Activated T-helper 17 cell treated with anti-CD3 and anti-CD28 coated beads, Interleukin-2, amount 50 U/mL, for 72 hours (primary cell): ENCODE measurements around the gene SLC9A9. TPM values are rescaled to one million over a fixed set of nuclear protein-coding genes. Genes with fewer than 3 reads are reported as not detected.
A peak's percentile ranks its signal among the peaks of the same experiment; 100 is the strongest.

Experiments used
- ATAC-seq: fragments of 150-1000 bp; cut with Tn5 transposase; replicated peaks from 2 replicates; pipeline ENCODE4 v1.10.0; 2021; ENCODE audit warnings: mild to moderate bottlenecking, moderate library complexity
- H3K27ac Mint-ChIP-seq: one replicate; pipeline ENCODE4 v1.8.0; 2022; ENCODE audit warnings: mixed read lengths
- H3K27me3 Mint-ChIP-seq: one replicate; pipeline ENCODE4 v1.8.0; 2022; ENCODE audit warnings: mixed read lengths
- H3K36me3 Mint-ChIP-seq: one replicate; pipeline ENCODE4 v1.8.0; 2022; ENCODE audit warnings: low read depth, mild to moderate bottlenecking, mixed read lengths
- H3K4me1 Mint-ChIP-seq: one replicate; pipeline ENCODE4 v1.8.0; 2022; ENCODE audit warnings: mixed read lengths
- H3K4me3 Mint-ChIP-seq: one replicate; pipeline ENCODE4 v1.8.0; 2022; ENCODE audit warnings: mild to moderate bottlenecking, mixed read lengths
- H3K9me3 Mint-ChIP-seq: one replicate; pipeline ENCODE4 v1.8.0; 2022; ENCODE audit warnings: mixed read lengths
- total RNA-seq, 2 donors: library from RNA; stranded (reverse); gene quantifications; one replicate each; pipeline ENCODE4 v1.2.3, GENCODE V29; 2022

SLC9A9 gene
- total RNA-seq, 2 donors from 2014 or later = 4.0 to 15.2 TPM

DNA sequence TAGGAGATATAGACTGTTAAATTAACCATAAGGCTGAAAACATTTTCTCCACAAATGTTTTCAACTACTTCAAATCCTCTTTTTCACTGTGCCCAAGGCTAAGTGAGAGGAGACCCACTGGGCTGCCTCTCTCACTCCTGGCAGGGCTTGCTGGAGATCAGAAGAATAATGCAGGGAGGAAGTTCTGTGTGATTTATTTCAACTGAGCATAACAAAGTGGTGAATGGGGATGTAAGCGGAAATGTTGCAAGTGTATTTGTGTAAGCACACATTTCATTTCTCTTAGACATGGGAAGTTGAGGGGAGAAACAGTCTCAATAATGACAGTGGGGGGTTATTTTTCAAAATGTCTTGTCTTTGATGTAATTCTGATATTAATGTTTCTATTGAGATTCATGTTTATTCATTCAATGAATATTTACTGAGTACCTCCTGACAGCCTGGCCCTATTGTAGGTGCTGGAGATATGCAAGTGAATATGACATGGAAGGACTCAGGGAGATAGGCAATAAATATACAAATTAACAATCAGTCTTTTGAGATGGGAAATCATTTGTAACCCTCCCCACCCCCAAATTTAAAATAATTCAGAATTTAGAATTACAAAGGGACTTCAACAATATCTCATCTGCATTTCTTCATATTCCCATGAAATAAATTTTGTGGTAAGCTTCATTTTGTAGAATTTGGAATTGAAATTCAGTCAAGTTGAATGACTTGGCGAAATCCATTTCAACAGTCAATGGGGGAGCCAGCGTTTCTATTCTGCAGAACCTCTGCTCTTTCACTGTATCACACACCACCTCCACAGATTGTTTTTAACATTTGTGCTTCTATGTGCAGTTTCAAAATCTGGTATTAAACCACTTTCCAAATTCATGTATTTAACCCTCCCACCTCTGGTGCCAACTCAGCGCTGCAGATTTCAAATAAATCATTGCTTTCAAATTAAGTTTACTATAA lies 247.2 kb downstream of the SLC9A9 start:
- no peak overlapping the region for H3K27ac Mint-ChIP-seq
- H3K4me3 Mint-ChIP-seq = no peak overlapping the region
- H3K36me3 Mint-ChIP-seq = no peaks in the 10 kb centered on the region
- ATAC-seq = no peak
- no peaks in the 10 kb centered on the region for H3K4me1 Mint-ChIP-seq
- H3K27me3 Mint-ChIP-seq = no peaks in the 10 kb centered on the region
- H3K9me3 Mint-ChIP-seq = peaks cover 3% of the 10 kb centered on the region

DNA sequence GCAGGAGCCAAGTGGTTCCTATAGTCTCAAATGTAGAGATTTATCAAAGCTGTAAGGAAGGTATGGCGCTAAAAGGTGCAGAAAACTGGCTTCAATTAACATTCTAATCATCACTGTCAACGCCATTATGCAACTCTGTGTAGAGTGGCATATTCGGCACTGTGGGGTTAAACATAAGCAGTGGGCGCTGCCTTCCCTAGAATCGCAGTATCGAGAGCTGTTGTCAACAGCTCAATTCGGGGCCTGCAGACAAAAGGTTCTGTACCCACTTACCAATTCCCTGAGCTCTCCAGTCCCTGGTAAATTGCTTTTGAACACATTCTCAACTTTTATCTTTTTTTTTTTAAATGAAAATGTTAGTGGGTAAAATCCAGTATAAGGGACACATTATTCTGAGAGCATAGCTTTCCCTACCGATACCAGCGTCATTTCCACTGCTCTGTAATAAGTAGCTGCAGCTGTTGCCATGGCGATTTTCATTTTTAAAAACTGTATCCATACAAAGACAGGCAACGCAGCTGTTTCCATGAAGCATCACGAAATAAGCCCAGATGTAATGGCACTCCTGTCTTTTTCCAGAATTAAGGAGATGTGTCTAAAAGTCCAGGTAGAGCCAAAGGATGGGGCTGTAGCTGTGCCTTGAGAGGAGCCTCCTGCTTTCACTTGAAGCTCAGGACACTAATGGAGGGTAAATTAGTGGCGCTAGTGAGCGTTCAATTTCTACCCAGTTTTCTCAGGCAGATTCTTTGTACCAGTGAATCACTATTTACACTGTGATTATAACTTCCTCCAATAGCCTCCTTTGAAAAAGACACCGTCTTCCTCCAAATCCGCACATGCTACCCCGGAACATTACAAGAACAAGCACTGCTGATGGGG lies 250.3 kb downstream of the SLC9A9 start:
- no peak for ATAC-seq
- no peaks in the 10 kb centered on the region for H3K9me3 Mint-ChIP-seq
- no peaks in the 10 kb centered on the region for H3K27me3 Mint-ChIP-seq
- no peaks in the 10 kb centered on the region for H3K4me1 Mint-ChIP-seq
- H3K4me3 Mint-ChIP-seq = no peak overlapping the region
- no peaks in the 10 kb centered on the region for H3K36me3 Mint-ChIP-seq
- no peak overlapping the region for H3K27ac Mint-ChIP-seq

DNA sequence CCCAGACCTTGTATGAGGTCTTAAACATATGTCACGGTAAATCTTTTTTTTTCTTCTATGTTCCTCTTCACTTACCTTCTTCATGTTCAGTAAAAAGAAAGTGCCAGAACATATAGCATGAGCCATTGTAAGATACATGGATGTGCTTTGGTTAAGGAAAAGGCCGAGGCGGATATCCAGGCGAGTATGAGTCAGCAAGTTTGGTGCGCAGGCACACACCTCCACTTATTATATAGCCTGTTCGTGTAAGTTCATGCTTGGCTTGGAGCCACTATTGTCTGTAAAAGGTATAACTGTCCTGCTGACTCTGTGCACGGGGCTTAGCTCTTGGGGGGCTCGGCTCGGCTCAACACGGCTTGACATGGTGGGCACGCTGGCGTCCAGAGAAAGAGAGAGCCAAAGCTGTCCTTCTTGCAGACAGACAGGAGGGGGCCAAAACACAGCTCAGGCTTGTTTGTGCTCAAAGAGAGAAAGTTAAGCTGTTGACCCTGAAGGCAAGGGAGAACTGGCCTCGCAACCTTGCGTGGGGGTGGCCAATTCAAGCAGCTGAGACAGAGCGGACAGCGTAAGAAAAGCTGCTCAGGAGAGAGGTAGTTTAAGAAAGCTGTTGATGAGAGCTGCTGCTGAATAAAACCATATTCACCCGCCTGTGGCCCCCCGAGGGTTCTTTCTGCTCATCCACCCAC lies 251.2 kb downstream of the SLC9A9 start:
- H3K4me3 Mint-ChIP-seq = no peak overlapping the region
- no peak overlapping the region for H3K27ac Mint-ChIP-seq
- H3K9me3 Mint-ChIP-seq = no peaks in the 10 kb centered on the region
- no peaks in the 10 kb centered on the region for H3K4me1 Mint-ChIP-seq
- no peaks in the 10 kb centered on the region for H3K36me3 Mint-ChIP-seq
- H3K27me3 Mint-ChIP-seq = no peaks in the 10 kb centered on the region
- no peak for ATAC-seq

DNA sequence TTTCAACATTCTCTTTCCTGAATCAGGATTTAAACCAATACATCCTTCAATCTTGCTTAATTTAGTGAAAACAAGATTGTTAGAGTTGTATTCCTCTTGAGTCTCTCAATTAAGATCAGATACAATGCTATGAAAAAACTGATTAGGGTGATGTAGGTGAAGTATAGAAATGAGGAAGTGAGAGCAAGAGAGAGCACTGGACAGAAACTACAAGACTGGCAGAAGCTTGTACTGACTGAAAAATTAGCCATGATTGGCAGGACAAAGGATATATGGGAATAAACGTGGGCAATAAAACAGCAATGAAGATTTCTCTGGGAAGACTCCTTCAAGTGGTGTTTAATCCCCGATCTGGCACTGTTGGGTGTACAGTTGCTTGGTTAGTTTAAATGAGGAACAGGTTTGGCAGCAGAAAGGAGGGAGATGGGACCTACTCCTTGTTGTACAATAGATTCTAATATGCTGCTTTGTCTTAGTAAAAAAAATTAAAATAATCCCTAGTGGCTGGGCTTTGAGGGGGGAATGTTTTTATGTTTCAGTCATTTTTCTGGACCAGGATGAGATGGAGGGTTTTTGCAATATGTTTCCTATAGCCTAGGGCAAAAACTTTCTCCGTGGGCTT lies 252.7 kb downstream of the SLC9A9 start:
- Mint-ChIP-seq H3K27me3 (no peaks in the 10 kb centered on the region), H3K9me3 (no peaks in the 10 kb centered on the region), H3K4me3 (no peak overlapping the region), H3K27ac (no peak overlapping the region), H3K36me3 (no peaks in the 10 kb centered on the region), H3K4me1 (no peaks in the 10 kb centered on the region)
- ATAC-seq = no peak

DNA sequence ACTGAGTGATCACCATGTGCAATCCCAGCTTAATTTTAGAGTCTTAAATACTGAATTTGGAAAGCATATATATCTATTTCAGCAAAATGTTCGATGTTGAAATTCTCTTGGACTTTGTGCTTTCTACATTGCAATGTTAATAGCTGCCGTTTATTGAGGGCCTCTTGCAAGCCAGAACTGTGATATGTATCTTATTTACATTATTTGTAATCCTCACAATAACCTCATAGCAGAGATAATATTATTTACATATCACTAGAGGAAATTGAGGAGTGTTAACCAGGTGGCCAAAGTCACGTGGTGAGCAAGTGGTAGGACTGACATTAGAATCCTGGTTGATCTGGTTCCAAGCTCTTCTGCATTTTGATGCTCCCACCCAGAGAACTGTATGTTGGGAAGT lies 254.1 kb downstream of the SLC9A9 start:
- H3K4me3 Mint-ChIP-seq = no peak overlapping the region
- no peaks in the 10 kb centered on the region for H3K9me3 Mint-ChIP-seq
- H3K36me3 Mint-ChIP-seq = no peaks in the 10 kb centered on the region
- H3K27me3 Mint-ChIP-seq = no peaks in the 10 kb centered on the region
- ATAC-seq = no peak
- no peak overlapping the region for H3K27ac Mint-ChIP-seq
- no peaks in the 10 kb centered on the region for H3K4me1 Mint-ChIP-seq

DNA sequence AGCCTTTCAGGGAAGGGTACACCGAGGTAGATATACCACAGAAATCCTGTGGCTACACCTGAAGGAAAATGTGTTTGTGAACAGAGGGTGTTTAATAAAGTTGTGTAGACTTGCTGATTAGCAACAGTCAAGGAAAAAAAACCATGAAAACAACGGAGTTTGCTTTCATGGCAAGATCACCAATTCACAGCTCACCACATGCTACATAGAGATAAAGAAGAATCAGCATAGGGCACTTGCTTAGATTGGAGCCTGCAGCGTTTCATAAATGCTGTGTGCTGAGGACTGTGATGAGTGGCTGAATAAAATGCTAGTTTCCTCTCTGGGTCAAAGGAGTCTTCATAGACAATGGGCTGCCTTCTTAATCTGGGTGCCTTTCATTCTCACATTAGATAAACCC lies 257.6 kb downstream of the SLC9A9 start:
- H3K9me3 Mint-ChIP-seq = peaks cover 3% of the 10 kb centered on the region
- ATAC-seq = no peak
- H3K36me3 Mint-ChIP-seq = peaks cover 5% of the 10 kb centered on the region
- no peak overlapping the region for H3K27ac Mint-ChIP-seq
- H3K4me3 Mint-ChIP-seq = no peak overlapping the region
- H3K27me3 Mint-ChIP-seq = no peaks in the 10 kb centered on the region
- peaks cover 9% of the 10 kb centered on the region for H3K4me1 Mint-ChIP-seq

DNA sequence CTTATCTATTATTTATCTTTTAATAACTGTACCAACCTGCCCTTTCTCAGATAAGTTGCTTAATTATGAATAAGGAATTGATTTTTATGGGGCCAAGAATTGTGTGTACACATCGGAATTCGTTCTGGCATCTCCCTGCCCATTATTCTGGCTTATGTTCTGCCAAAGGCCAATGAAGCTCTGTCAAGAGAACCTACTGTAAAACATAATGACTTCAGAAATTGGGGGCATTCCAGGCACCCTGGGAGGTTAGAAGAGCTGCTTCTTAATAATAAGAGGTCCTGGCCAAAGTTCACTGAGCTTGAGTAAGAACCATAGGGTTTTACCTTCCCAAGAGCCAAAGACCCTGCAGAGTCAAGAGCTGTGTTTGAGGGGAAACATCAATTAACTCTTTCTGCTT lies 261.7 kb downstream of the SLC9A9 start:
- Mint-ChIP-seq H3K36me3 (peaks cover 8% of the 10 kb centered on the region), H3K27ac (peak overlapping the region; percentile 75), H3K27me3 (no peaks in the 10 kb centered on the region), H3K4me3 (no peak overlapping the region), H3K9me3 (peaks cover 3% of the 10 kb centered on the region), H3K4me1 (peaks cover 9% of the 10 kb centered on the region)
- no peak for ATAC-seq

DNA sequence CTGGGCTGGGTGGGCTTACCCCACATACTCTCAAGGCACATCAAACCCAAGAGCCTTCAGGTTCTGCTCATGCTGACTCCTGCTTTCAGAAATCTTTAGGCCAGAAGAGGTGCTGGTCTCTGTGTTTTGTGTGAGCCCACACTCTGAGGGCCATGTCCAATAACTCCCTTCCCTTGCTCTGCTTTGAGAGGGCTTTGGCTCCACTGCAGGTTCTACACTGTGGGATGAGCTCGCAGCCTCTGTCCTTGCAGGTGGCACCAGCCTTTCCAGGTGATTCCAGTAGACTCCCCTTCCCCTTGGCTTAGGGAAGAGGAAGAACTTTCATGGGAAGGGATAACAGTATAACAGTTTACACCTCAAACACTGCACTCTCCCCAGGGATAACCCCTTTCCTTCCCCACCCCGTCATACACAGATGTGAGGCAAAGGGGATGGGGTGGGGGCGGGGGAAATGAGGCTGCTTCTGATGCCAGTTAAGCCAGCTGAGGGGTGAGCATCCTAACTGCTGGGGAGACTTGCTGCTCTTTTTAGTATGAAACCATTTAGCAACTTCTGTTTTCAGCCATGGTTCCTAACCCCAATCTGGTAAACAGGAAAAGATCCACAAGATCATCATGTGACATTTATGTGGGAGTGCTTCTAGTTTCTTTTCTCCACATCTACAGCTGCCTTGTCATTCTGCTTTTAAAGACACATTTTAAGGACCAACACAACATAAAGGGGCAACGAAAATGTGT lies 262.4 kb downstream of the SLC9A9 start:
- no peak overlapping the region for H3K4me3 Mint-ChIP-seq
- peaks cover 3% of the 10 kb centered on the region for H3K9me3 Mint-ChIP-seq
- peak overlapping the region; percentile 75 for H3K27ac Mint-ChIP-seq
- H3K36me3 Mint-ChIP-seq = peaks cover 8% of the 10 kb centered on the region
- H3K27me3 Mint-ChIP-seq = no peaks in the 10 kb centered on the region
- H3K4me1 Mint-ChIP-seq = peaks cover 9% of the 10 kb centered on the region
- peak; percentile 87 for ATAC-seq

DNA sequence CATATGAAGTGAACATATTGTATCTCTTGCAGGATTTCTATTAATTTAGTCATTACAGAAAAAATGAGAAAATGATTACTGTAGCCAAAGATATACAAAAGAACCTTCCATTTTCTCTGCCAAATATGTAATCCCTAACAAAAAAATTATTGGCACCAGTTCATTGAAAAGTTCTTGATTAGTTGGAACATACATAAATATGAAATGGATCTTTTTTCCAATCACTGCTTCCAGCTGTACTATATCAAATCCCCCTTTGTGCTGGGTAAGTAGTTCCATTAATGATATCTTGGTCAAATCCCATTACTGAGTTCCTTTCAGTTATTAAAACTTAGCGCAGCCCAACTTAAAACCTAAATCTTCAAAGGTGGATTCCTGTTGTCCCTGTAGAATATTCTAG lies 263.8 kb downstream of the SLC9A9 start:
- no peak for ATAC-seq

DNA sequence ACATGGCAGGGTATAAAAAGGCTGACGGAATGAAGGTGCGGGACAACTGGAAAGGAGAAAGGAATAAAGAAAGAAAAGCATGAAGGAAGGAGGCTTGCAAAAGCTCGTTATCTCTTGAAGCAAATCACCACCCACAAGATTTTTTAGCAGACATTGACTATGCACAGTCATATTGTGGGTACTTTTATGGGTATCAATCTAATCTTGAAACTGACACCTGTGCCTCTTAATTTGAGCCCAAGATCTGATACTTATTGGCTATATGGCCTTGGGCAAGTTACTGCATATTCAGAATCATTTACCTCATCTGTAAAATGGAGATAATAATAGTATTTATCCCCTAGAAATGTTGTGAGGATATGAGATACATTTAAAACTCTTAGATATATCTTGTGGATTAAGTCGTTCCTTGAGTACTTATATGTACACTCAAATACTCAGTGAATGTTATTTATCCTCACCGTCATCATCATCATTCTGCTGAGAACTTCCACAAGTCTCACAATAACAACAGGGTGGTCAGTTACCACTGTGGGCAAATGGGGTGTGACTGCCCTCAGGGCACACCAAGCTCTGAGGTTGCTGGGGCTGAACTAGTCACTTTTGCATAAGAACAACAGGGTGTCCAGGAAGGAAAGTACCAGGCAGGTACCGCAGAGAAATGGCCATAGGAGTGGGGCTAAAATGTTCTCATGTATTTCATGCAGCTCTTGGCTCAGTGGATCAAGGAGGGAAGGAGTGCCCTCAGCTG lies 266.1 kb downstream of the SLC9A9 start:
- no peak overlapping the region for H3K4me3 Mint-ChIP-seq
- H3K9me3 Mint-ChIP-seq = peaks cover 1% of the 10 kb centered on the region
- no peak for ATAC-seq
- no peaks in the 10 kb centered on the region for H3K27me3 Mint-ChIP-seq
- peaks cover 8% of the 10 kb centered on the region for H3K36me3 Mint-ChIP-seq
- H3K4me1 Mint-ChIP-seq = peaks cover 3% of the 10 kb centered on the region
- H3K27ac Mint-ChIP-seq = no peak overlapping the region

More for the DNA sequence above, 263.8 kb downstream of the SLC9A9 start:
- Mint-ChIP-seq H3K27ac (no peak overlapping the region), H3K9me3 (peaks cover 3% of the 10 kb centered on the region), H3K4me1 (peaks cover 9% of the 10 kb centered on the region), H3K36me3 (peaks cover 8% of the 10 kb centered on the region), H3K27me3 (no peaks in the 10 kb centered on the region), H3K4me3 (no peak overlapping the region)

DNA sequence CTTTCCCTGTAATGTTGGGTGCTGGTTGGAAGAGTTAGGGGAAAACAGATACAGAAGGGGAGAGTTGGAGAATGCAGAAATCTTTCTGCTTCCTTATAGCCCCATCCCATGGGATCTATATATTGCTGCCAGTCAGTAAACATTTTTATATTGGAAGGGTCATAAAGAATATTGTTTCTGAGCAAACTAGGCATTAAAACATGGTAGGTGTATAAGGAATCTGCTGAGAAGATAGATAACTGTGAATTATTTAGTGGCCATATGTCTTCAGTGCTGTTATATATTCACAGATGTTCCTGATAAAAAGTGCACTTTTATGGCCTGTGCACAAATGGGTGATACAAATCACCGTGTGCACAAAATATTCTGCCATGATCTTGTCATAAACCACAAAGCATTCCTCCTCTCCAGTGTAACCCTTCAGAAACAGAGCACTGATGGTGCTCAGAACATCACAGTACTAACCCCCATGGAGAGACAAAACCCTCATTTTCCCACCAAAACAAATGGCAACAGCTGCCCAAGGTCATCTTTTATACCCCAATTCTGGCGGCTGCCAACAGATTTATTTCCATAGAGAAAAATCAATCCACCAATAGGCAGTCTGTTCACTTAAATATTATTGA lies 269.3 kb downstream of the SLC9A9 start:
- Mint-ChIP-seq H3K27me3 (no peaks in the 10 kb centered on the region), H3K4me3 (no peak overlapping the region), H3K4me1 (no peaks in the 10 kb centered on the region), H3K27ac (no peak overlapping the region), H3K36me3 (peaks cover 19% of the 10 kb centered on the region), H3K9me3 (no peaks in the 10 kb centered on the region)
- no peak for ATAC-seq

DNA sequence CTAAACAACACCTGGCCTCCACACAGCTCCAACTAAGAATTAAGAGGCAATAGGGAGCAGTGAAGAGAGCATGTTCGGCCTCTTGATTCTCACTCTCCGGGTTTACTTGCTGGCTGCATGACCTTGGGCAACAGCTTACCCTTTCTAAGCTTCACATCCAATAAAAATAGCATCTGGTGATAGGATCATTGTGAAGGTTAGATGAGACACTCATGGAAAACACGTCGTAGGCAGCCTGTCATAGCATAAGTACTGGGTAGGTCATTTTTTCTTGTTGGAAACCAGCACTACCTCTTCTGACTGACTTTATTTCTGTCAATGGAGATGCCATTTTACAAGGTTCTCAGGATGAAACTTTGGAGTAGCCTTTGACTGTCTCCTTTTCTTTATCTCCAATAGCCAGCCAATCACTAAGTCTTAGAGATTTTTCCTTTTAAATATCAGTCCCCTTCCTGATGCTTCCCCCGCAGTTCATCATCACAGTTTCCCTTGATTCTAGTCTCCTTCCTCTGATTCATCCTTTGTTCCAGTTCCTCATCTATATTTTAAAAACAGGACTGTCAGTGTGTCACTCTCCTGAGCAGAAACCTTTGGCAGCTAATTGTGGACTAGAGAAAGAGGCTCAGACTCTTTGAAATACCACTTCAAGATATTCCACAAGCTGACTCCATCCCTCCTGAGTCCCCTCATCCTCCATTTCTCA lies 271.5 kb downstream of the SLC9A9 start:
- H3K9me3 Mint-ChIP-seq = no peaks in the 10 kb centered on the region
- no peak overlapping the region for H3K4me3 Mint-ChIP-seq
- H3K4me1 Mint-ChIP-seq = no peaks in the 10 kb centered on the region
- ATAC-seq = no peak
- no peak overlapping the region for H3K27ac Mint-ChIP-seq
- peaks cover 27% of the 10 kb centered on the region for H3K36me3 Mint-ChIP-seq
- H3K27me3 Mint-ChIP-seq = no peaks in the 10 kb centered on the region
